Measurements from ENCODE around the gene PARD3B. TPM values are rescaled to one million over a fixed set of nuclear protein-coding genes. Genes with fewer than 3 reads are reported as not detected.

The PARD3B gene
- total and polyA plus RNA-seq, 2 of the 8 experiments (the other 6 are each of a cell fraction or from before 2014, with no cell fraction given): 1.2 to 5.7 TPM

DNA sequence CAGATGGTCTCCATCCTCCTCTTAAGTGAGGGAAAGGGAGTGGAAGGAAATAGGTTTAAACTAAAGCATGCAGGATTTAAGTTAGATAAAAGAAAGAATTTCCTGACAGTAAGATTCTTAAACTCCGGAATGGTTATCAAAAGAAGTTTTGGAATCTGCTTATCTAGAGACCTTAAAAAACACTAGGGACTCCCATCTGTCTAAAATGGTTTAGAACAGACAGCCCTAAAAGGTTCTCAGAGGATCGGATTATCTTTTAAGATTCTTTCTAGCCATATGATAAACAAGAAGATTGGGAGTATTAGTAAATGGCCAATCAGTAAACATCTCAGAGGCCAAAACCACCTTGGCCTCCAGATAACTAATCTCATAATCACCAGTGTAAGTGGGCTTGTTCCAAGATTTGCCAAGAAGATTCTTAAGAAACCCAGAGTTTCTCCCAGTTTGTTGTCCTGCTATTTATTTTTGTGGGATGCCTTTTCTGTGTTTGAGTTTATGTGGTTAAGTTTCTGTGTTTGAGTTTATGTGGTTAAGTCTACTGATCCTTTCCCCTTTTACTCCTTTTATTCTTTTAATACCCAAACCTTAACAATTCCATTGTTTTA lies 822.2 kb downstream of the PARD3B start:
- Histone ChIP-seq H2AFZ (ENCODE audit: low read length) (no peak overlapping the region), H4K20me1 (replicated peaks in 1 of 2; ENCODE audit: control insufficient read depth in 1 of 2, insufficient read depth in 2 of 2, low read length in 2 of 2) (no peaks in the 10 kb centered on the region), H3K27ac (ENCODE audit: low read depth, low read length) (no peak overlapping the region), H2BK120ac (replicated peaks; ENCODE audit: low read depth, low read length) (no peak overlapping the region), H4K5ac (ENCODE audit: insufficient read length, low read depth, low read length) (no peak overlapping the region), H3K36me3 (ENCODE audit: control insufficient read depth in 2 of 4, insufficient read depth in 4 of 4, low read length in 3 of 4) (no peaks in the 10 kb centered on the region), H3K79me1 (ENCODE audit: low read depth, low read length) (no peaks in the 10 kb centered on the region), H3K79me2 (ENCODE audit: control insufficient read depth in 1 of 2, insufficient read depth in 2 of 2, low read length in 2 of 2) (no peaks in the 10 kb centered on the region), H3K4me3 (ENCODE audit: extremely low read depth in 1 of 4, insufficient read depth in 2 of 4, low read depth in 3 of 4, low read length in 4 of 4) (no peak overlapping the region), H2AK5ac (ENCODE audit: low read depth, low read length) (no peak overlapping the region), H3K4ac (replicated peaks; ENCODE audit: insufficient read length, low read depth, low read length) (no peak overlapping the region), H2BK5ac (ENCODE audit: low read depth, low read length) (no peak overlapping the region), H3K4me1 (replicated peaks in 1 of 4; ENCODE audit: control insufficient read depth in 3 of 4, insufficient read depth in 4 of 4, low read length in 3 of 4) (peaks cover 0 to 5% (median 3%) of the 10 kb centered on the region in 4 experiments; a peak in 3 of 7 replicates), H3K9ac (replicated peaks in 1 of 4; ENCODE audit: extremely low read depth in 1 of 4, low read depth in 3 of 4, low read length in 3 of 4) (no peak overlapping the region), H3K23me2 (ENCODE audit: low read depth, low read length) (peaks cover 1% of the 10 kb centered on the region; the same call in 1 of the 2 replicates), H4K8ac (ENCODE audit: extremely low read depth, insufficient read depth, low read length) (no peak overlapping the region), H2BK20ac (ENCODE audit: low read length) (no peak overlapping the region), H3K56ac (replicated peaks; ENCODE audit: insufficient read length, low read depth, low read length) (no peak overlapping the region), H3K14ac (ENCODE audit: insufficient read length) (no peak overlapping the region), H3K18ac (ENCODE audit: extremely low read depth, low read length) (no peak overlapping the region), H3K27me3 (replicated peaks in 1 of 4; ENCODE audit: control insufficient read depth in 3 of 4, extremely low read depth in 1 of 4, insufficient read depth in 3 of 4, low read length in 3 of 4) (no peaks in the 10 kb centered on the region), H3K4me2 (ENCODE audit: insufficient read depth in 1 of 2, low read depth in 2 of 2, low read length in 2 of 2) (no peak overlapping the region), H2BK12ac (ENCODE audit: low read depth, low read length) (no peak overlapping the region), H3K23ac (ENCODE audit: insufficient read length) (no peak overlapping the region), H3K9me3 (ENCODE audit: insufficient read depth in 2 of 2, low read depth in 1 of 2, low read length in 1 of 2) (no peaks in the 10 kb centered on the region), H2BK15ac (ENCODE audit: low read length) (no peak overlapping the region), H4K91ac (replicated peaks; ENCODE audit: insufficient read length, low read length) (no peak overlapping the region)
- POLR2A ChIA-PET (ENCODE audit: partially characterized antibody): no interaction called here
- WGBS, 2 experiments (ENCODE audit: extremely low coverage in 1 of 2, insufficient coverage in 1 of 2, insufficient read length in 1 of 2, insufficient replicate concordance in 2 of 2, low coverage in 1 of 2, low lambda C conversion rate in 2 of 2, missing lambda C conversion rate in 1 of 2): 82% methylated on average over 2 of the region's 2 CpGs; no CpG with 5 or more reads in 1 of the 2 experiments
- no peak for DNase-seq (ENCODE audit: low read depth in 1 of 2, low spot score in 2 of 2)
- CTCF ChIA-PET (ENCODE audit: partially characterized antibody): interaction anchor here (0.6 to 2.0 kb wide), 3 partner anchors 27 to 309 kb away, joined by 3 to 5 read pairs (median 5); no protein-coding TSS in a partner anchor
- no peak for FAIRE-seq
- TF ChIP-seq SP2 (IDR thresholded peaks at IDR 0.05; ENCODE audit: low read length) (no peak), TBP (IDR thresholded peaks at IDR 0.05; ENCODE audit: low read depth, low read length) (no peak), TEAD4 (IDR thresholded peaks at IDR 0.05; ENCODE audit: low read depth, low read length) (no peak)
- TF ChIP-seq, protein P1, sequence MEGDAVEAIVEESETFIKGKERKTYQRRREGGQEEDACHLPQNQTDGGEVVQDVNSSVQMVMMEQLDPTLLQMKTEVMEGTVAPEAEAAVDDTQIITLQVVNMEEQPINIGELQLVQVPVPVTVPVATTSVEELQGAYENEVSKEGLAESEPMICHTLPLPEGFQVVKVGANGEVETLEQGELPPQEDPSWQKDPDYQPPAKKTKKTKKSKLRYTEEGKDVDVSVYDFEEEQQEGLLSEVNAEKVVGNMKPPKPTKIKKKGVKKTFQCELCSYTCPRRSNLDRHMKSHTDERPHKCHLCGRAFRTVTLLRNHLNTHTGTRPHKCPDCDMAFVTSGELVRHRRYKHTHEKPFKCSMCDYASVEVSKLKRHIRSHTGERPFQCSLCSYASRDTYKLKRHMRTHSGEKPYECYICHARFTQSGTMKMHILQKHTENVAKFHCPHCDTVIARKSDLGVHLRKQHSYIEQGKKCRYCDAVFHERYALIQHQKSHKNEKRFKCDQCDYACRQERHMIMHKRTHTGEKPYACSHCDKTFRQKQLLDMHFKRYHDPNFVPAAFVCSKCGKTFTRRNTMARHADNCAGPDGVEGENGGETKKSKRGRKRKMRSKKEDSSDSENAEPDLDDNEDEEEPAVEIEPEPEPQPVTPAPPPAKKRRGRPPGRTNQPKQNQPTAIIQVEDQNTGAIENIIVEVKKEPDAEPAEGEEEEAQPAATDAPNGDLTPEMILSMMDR (IDR thresholded peaks at IDR 0.05; ENCODE audit: control extremely low read depth in 1 of 3, insufficient read depth in 1 of 3, low read depth in 1 of 3, low read length in 3 of 3): no peak
- TF ChIP-seq, protein P2, sequence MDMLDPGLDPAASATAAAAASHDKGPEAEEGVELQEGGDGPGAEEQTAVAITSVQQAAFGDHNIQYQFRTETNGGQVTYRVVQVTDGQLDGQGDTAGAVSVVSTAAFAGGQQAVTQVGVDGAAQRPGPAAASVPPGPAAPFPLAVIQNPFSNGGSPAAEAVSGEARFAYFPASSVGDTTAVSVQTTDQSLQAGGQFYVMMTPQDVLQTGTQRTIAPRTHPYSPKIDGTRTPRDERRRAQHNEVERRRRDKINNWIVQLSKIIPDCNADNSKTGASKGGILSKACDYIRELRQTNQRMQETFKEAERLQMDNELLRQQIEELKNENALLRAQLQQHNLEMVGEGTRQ (IDR thresholded peaks at IDR 0.05; ENCODE audit: low read length): no peak

Data from H1 (cell line).